ENCODE measurements around the gene BACE1.

- TF ChIP-seq, protein P1, sequence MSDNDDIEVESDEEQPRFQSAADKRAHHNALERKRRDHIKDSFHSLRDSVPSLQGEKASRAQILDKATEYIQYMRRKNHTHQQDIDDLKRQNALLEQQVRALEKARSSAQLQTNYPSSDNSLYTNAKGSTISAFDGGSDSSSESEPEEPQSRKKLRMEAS (IDR thresholded peaks at IDR 0.05), result no peak
- TF ChIP-seq, protein P2, sequence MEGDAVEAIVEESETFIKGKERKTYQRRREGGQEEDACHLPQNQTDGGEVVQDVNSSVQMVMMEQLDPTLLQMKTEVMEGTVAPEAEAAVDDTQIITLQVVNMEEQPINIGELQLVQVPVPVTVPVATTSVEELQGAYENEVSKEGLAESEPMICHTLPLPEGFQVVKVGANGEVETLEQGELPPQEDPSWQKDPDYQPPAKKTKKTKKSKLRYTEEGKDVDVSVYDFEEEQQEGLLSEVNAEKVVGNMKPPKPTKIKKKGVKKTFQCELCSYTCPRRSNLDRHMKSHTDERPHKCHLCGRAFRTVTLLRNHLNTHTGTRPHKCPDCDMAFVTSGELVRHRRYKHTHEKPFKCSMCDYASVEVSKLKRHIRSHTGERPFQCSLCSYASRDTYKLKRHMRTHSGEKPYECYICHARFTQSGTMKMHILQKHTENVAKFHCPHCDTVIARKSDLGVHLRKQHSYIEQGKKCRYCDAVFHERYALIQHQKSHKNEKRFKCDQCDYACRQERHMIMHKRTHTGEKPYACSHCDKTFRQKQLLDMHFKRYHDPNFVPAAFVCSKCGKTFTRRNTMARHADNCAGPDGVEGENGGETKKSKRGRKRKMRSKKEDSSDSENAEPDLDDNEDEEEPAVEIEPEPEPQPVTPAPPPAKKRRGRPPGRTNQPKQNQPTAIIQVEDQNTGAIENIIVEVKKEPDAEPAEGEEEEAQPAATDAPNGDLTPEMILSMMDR (IDR thresholded peaks at IDR 0.05; ENCODE audit: low read depth, low read length, missing input control), result no peak
- no peak for TF ChIP-seq TAF1 (conservative IDR thresholded peaks at IDR 0.05)
- no peak for TF ChIP-seq RAD21 (IDR thresholded peaks at IDR 0.05)
Measured at GRCh38 chr11:117265745-117266144, 50.3 kb downstream of the BACE1 start.
